ENCODE results near the gene ZRANB1.

GRCh38 chr10:124913167-124913566 lies 28.8 kb upstream of the ZRANB1 start:
- TF ChIP-seq CTCF (conservative IDR thresholded peaks at IDR 0.05; ENCODE audit: low read length) (no peak), EZH2phosphoT487 (IDR thresholded peaks at IDR 0.05; ENCODE audit: borderline replicate concordance, low read depth, low read length) (no peak)

All from OCI-LY7 (cell line).